GM12878 (cell line): ENCODE measurements around the gene KIFC3. TPM values are rescaled to one million over a fixed set of nuclear protein-coding genes. Genes with fewer than 3 reads are reported as not detected.

Experiments
- CBX5 ChIP-seq: sonication (generic); IDR thresholded peaks from 2 replicates; pipeline ENCODE4 v1.6.1; 2016; ENCODE audit warnings: low read depth, moderate library complexity, mild to moderate bottlenecking, inconsistent platforms
- HCFC1 ChIP-seq: fragments of 150-350 bp; IDR thresholded peaks from 2 replicates; pipeline ENCODE4 v1.6.1; 2014; ENCODE audit warnings: low read length
- HDAC2 ChIP-seq: fragments of 200-600 bp; sonication (generic); IDR thresholded peaks from 2 replicates; pipeline ENCODE4 v1.6.1; 2017
- IKZF1 ChIP-seq: fragments of 450-650 bp; conservative IDR thresholded peaks from 2 replicates; pipeline ENCODE4 v1.6.1; 2017; ENCODE audit warnings: antibody characterized with exemption, mild to moderate bottlenecking
- IRF4 ChIP-seq: IDR thresholded peaks from 2 replicates; pipeline ENCODE4 v1.6.1; 2011; ENCODE audit warnings: low read depth, low read length
- MLLT1 ChIP-seq: fragments of 450-650 bp; IDR thresholded peaks from 2 replicates; pipeline ENCODE4 v1.6.1; 2016; ENCODE audit warnings: mild to moderate bottlenecking
- NFYB ChIP-seq: IDR thresholded peaks from 2 replicates; pipeline ENCODE4 v1.6.1; 2011; ENCODE audit warnings: low read depth, mild to moderate bottlenecking, low read length, improper control_type of control experiment, moderate library complexity; ENCODE audit not compliant: insufficient read depth
- RELB ChIP-seq: fragments of 450-650 bp; IDR thresholded peaks from 2 replicates; pipeline ENCODE4 v1.6.1; 2017; ENCODE audit warnings: low read depth, mild to moderate bottlenecking, moderate library complexity
- RUNX3 ChIP-seq: IDR thresholded peaks from 2 replicates; pipeline ENCODE4 v1.6.1; 2012; ENCODE audit warnings: low read length, inconsistent platforms
- SMC3 ChIP-seq: IDR thresholded peaks from 2 replicates; pipeline ENCODE4 v1.6.1; 2011; ENCODE audit warnings: low read length, improper control_type of control experiment, borderline replicate concordance
- USF2 ChIP-seq: IDR thresholded peaks from 2 replicates; pipeline ENCODE4 v1.6.1; 2011; ENCODE audit warnings: low read depth, low read length, improper control_type of control experiment, borderline replicate concordance
- polyA plus RNA-seq, 11 experiments: library from polyadenylated mRNA; depleted of rRNA in 4 of 11; unstranded in 6 of 11; stranded (reverse) in 5 of 11; fragments of >200 nt; fragmentation: Nextera tagmentation in 4 of 11; fragmentation: Illumina TruSeq in 1 of 11; extraction: Ambion mirVana in 4 of 11; extraction: Trizol in 1 of 11; gene quantifications; 1 replicate in 1 of 11; 2 replicates in 10 of 11; pipeline versions ENCODE4 v1.2.1 to v1.2.3, GENCODE V29; 2011 to 2016; ENCODE audit warnings: inconsistent platforms in 2 of 11, missing spikeins in 2 of 11, low read depth in 1 of 11
- total RNA-seq, 4 experiments: library from RNA; depleted of rRNA in 3 of 4; stranded (reverse); fragments of >200 nt in 3 of 4; fragmentation: Illumina TruSeq in 1 of 4; extraction: Trizol in 1 of 4; gene quantifications; 2 replicates each; pipeline versions ENCODE4 v1.2.1 to v1.2.3, GENCODE V29; 2013 to 2021
- TF ChIP-seq, protein P1 (sequence below): IDR thresholded peaks from 2 replicates; pipeline ENCODE4 v1.6.1; 2012; ENCODE audit warnings: low read depth, low read length, improper control_type of control experiment

KIFC3 gene
- total and polyA plus RNA-seq, 10 of the 15 experiments (the other 5 are each of a cell fraction or from before 2014, with no cell fraction given), result 0.22 to 1.3 (median 0.26) TPM; not detected in 3

GRCh38 chr16:57744642-57744903, 57.7 kb downstream of the KIFC3 start (continued):
- TF ChIP-seq NFYB (no peak), IRF4 (no peak), CBX5 (no peak), HDAC2 (no peak), HCFC1 (no peak), IKZF1 (no peak), USF2 (no peak), MLLT1 (no peak), RELB (no peak), SMC3 (no peak), RUNX3 (no peak)
- TF ChIP-seq, protein P1, sequence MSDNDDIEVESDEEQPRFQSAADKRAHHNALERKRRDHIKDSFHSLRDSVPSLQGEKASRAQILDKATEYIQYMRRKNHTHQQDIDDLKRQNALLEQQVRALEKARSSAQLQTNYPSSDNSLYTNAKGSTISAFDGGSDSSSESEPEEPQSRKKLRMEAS, result no peak
- TF ChIP-seq, all 136 proteins: peak for 0
